ENCODE data around the gene NR6A1. TPM values are rescaled to one million over a fixed set of nuclear protein-coding genes. Genes with fewer than 3 reads are reported as not detected.

NR6A1 gene
- polyA plus RNA-seq, 1 donor from 2014 or later: 4.3 TPM

GRCh38 chr9:124809741-124810500, 38.8 kb upstream of the NR6A1 start:
- no peak overlapping the region for H3K27ac ChIP-seq (ENCODE audit: low read length)

GRCh38 chr9:124809211-124809610, 38.1 kb upstream of the NR6A1 start:
- H2AFZ ChIP-seq (ENCODE audit: low read depth, low read length): no peak overlapping the region

More at GRCh38 chr9:124809741-124810500, 38.8 kb upstream of the NR6A1 start:
- no peaks in the 10 kb centered on the region for H3K9me3 ChIP-seq (ENCODE audit: low read length)
- H3K4me2 ChIP-seq (ENCODE audit: low read length): no peak overlapping the region
- H3K9ac ChIP-seq (ENCODE audit: low read length): no peak overlapping the region
- no peaks in the 10 kb centered on the region for H4K20me1 ChIP-seq (ENCODE audit: insufficient read depth)
- H3K36me3 ChIP-seq (ENCODE audit: insufficient read depth, low read length): no peaks in the 10 kb centered on the region
- no peaks in the 10 kb centered on the region for H3K27me3 ChIP-seq (ENCODE audit: insufficient read depth, low read depth, low read length)
- H3F3A ChIP-seq (ENCODE audit: insufficient read depth, low read length, poor library complexity, severe bottlenecking): no peaks in the 10 kb centered on the region
- H3K79me2 ChIP-seq (replicated peaks; ENCODE audit: insufficient read depth, low read length): no peaks in the 10 kb centered on the region
- no peak overlapping the region for H3K4me3 ChIP-seq (ENCODE audit: low read length)
- no peak overlapping the region for H2AFZ ChIP-seq (ENCODE audit: low read depth, low read length)
- no peaks in the 10 kb centered on the region for H3K9me2 ChIP-seq (ENCODE audit: insufficient read depth, low read length)
- TF ChIP-seq EZH2 (IDR thresholded peaks at IDR 0.05; ENCODE audit: borderline replicate concordance, insufficient read depth, low read length, poor library complexity, severe bottlenecking): no peak

More at GRCh38 chr9:124809211-124809610, 38.1 kb upstream of the NR6A1 start:
- no peak overlapping the region for H3K9ac ChIP-seq (ENCODE audit: low read length)
- no peaks in the 10 kb centered on the region for H3F3A ChIP-seq (ENCODE audit: insufficient read depth, low read length, poor library complexity, severe bottlenecking)
- H3K79me2 ChIP-seq (replicated peaks; ENCODE audit: insufficient read depth, low read length): no peaks in the 10 kb centered on the region
- no peak overlapping the region for H3K4me2 ChIP-seq (ENCODE audit: low read length)
- no peak overlapping the region for H3K27ac ChIP-seq (ENCODE audit: low read length)
- no peak for TF ChIP-seq TAF1 (IDR thresholded peaks at IDR 0.05; ENCODE audit: low read depth)
- TF ChIP-seq RAD21 (conservative IDR thresholded peaks at IDR 0.05): no peak
- TF ChIP-seq EP300 (conservative IDR thresholded peaks at IDR 0.05; ENCODE audit: poor library complexity, severe bottlenecking): no peak
- no peak for TF ChIP-seq MXI1 (conservative IDR thresholded peaks at IDR 0.05; ENCODE audit: poor library complexity, severe bottlenecking)
- TF ChIP-seq, protein P1, sequence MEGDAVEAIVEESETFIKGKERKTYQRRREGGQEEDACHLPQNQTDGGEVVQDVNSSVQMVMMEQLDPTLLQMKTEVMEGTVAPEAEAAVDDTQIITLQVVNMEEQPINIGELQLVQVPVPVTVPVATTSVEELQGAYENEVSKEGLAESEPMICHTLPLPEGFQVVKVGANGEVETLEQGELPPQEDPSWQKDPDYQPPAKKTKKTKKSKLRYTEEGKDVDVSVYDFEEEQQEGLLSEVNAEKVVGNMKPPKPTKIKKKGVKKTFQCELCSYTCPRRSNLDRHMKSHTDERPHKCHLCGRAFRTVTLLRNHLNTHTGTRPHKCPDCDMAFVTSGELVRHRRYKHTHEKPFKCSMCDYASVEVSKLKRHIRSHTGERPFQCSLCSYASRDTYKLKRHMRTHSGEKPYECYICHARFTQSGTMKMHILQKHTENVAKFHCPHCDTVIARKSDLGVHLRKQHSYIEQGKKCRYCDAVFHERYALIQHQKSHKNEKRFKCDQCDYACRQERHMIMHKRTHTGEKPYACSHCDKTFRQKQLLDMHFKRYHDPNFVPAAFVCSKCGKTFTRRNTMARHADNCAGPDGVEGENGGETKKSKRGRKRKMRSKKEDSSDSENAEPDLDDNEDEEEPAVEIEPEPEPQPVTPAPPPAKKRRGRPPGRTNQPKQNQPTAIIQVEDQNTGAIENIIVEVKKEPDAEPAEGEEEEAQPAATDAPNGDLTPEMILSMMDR (IDR thresholded peaks at IDR 0.05; ENCODE audit: poor library complexity, severe bottlenecking): no peak
- TF ChIP-seq, protein P2, sequence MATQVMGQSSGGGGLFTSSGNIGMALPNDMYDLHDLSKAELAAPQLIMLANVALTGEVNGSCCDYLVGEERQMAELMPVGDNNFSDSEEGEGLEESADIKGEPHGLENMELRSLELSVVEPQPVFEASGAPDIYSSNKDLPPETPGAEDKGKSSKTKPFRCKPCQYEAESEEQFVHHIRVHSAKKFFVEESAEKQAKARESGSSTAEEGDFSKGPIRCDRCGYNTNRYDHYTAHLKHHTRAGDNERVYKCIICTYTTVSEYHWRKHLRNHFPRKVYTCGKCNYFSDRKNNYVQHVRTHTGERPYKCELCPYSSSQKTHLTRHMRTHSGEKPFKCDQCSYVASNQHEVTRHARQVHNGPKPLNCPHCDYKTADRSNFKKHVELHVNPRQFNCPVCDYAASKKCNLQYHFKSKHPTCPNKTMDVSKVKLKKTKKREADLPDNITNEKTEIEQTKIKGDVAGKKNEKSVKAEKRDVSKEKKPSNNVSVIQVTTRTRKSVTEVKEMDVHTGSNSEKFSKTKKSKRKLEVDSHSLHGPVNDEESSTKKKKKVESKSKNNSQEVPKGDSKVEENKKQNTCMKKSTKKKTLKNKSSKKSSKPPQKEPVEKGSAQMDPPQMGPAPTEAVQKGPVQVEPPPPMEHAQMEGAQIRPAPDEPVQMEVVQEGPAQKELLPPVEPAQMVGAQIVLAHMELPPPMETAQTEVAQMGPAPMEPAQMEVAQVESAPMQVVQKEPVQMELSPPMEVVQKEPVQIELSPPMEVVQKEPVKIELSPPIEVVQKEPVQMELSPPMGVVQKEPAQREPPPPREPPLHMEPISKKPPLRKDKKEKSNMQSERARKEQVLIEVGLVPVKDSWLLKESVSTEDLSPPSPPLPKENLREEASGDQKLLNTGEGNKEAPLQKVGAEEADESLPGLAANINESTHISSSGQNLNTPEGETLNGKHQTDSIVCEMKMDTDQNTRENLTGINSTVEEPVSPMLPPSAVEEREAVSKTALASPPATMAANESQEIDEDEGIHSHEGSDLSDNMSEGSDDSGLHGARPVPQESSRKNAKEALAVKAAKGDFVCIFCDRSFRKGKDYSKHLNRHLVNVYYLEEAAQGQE (IDR thresholded peaks at IDR 0.05; ENCODE audit: borderline replicate concordance): no peak
- no peak for TF ChIP-seq EZH2 (IDR thresholded peaks at IDR 0.05; ENCODE audit: borderline replicate concordance, insufficient read depth, low read length, poor library complexity, severe bottlenecking)
- TF ChIP-seq SMC3 (conservative IDR thresholded peaks at IDR 0.05; ENCODE audit: poor library complexity): no peak
- TF ChIP-seq POLR2AphosphoS5 (IDR thresholded peaks at IDR 0.05): no peak
- no peaks in the 10 kb centered on the region for H3K9me2 ChIP-seq (ENCODE audit: insufficient read depth, low read length)
- no peaks in the 10 kb centered on the region for H4K20me1 ChIP-seq (ENCODE audit: insufficient read depth)
- H3K27me3 ChIP-seq (ENCODE audit: insufficient read depth, low read depth, low read length): no peaks in the 10 kb centered on the region
- H3K4me3 ChIP-seq (ENCODE audit: low read length): no peak overlapping the region
- no peaks in the 10 kb centered on the region for H3K36me3 ChIP-seq (ENCODE audit: insufficient read depth, low read length)
- no peaks in the 10 kb centered on the region for H3K9me3 ChIP-seq (ENCODE audit: low read length)
